Body of pancreas (tissue), 4 donors: ENCODE measurements around the gene CRYGN.

Experiments
- CTCF ChIP-seq, 7 experiments: fragments of 450-650 bp in 4 of 7; fragments of 200-600 bp in 3 of 7; sonication (generic) in 3 of 7; IDR thresholded peaks; one replicate each; pipeline ENCODE4 v1.5.1; 2016 to 2019; ENCODE audit warnings: antibody characterized with exemption in 7 of 7
- POLR2A ChIP-seq, 3 donors: fragments of 450-650 bp; IDR thresholded peaks; one replicate each; pipeline ENCODE4 v1.6.1; 2016; ENCODE audit warnings: antibody characterized with exemption in 3 of 3, mild to moderate bottlenecking in 2 of 3

DNA sequence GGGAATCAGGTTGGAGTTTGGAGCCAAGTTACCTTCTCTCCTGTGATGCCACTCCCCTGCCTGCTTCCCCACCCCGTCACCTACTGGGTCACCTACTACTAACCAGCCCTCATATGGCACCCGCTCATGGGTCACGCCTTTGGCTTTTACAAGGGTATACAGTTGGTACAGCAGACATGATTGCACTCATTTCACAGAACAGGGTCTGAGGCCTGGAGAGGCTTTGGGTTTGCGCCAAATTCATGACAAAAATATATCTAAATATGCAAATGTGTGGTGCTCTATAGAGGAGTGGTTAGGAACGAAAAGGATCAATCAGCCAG, 10.7 kb downstream of the CRYGN start:
- TF ChIP-seq POLR2A (IDR thresholded peaks at IDR 0.05) (no peak), CTCF (IDR thresholded peaks at IDR 0.05) (no peak)
